Activated T-helper 1 cell treated with Interleukin-2 at 50 U/mL for 16 hours (primary cell): ENCODE results near the gene SMAD1.
"Not testable (repeated sequence)": the region's sequence is repeated elsewhere in the genome, so short reads cannot be mapped to it uniquely, and the experiment has no call there.

Experiments
- DNase-seq: peaks from one replicate; pipeline ENCODE4 v3.0.0-alpha.2; 2020; ENCODE audit warnings: low read depth

Gene SMAD1

DNA sequence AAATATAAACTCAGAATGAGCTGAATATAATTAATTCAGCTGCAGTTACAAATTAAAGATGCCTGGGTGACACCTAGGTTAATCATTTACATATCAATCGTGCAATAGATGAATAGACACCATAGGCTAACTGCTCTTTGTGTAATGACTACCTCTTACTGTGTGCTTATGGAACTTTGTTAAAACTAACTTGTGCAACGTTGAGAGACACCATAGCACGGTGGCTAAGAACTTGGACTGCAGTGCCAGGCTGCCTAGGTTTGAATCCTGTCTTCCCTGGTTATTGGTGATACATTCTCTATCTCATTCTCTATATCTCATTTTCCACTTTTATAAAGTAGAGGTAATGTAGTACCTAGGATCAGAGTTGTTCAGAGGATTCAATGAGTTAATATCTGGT, 46.9 kb downstream of the SMAD1 start:
- DNase-seq = no peak

DNA sequence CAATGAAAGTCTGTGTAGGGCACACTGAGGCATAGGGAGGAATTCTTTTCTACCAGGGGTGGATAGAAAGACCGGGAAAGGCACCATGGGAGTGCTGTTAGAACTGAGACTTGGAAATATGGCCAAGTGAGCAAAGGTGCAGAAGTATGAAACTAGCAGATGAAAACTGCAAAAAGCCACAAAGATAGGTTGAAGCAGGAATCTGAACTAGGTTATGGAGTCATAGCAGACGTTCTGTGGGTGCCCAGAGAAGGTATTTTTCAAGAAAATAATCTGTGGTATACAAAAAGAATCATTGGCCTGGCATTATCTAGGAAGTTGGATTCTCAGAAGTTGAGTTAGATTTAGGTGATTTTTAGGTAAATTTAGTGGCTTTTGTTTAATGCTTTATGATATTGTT, 48.5 kb downstream of the SMAD1 start:
- DNase-seq = no peak

DNA sequence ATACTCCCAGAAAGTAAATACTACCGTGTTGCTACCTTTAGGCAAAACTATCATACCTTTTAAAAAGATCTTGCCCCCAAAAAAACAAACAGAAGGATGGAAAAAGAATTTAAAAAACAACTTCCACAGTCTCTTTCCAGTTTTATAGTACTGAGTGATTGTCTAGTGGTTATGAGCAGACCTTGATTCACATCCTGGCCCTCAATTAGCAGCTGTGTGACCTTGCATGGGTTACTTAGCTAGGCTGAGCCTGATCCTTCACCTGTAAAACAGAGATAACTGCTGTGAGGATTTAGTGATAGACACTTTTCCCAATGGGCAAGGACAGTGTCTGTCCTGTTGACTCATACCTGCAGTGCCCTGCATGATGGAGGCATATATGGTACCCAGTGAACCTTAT, 49.0 kb downstream of the SMAD1 start:
- DNase-seq = no peak

DNA sequence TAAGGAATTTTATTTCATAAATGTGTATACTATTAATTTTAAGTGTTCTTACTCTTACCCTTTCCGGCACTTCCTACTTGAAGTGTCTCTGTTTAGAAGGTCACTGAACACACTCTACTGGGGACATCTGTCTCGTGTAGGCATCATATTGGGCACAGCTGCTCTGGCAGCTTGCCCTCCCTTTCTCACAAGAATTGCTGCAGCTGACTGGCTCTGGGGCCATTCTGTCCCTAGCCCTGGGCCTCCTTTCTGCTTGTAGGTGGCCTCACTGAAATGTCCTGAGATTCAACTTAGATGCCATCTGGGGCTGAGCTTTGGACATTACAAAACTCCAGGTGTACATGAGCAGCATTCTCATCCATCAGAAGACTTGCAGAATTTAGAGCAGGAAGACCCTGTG, 49.6 kb downstream of the SMAD1 start:
- no peak for DNase-seq

DNA sequence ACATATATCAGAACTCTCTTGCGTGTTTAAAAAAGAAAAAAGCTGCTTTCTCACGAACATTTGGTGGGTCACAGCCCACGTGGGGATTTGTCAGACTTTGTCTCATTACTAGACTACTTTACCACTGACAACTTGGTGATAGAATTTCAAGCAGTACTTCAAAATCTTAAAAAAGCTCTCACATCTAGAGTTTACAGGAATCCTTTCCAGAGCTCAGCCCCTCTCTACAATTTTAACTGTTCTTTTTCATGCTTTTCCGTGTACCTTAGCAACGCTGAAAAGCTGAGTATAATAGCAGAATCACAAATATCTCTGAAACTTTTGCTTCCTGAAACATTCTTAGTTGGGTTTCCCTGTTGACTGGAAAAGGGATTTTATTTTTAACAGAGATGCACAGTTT, 50.2 kb downstream of the SMAD1 start:
- DNase-seq = no peak

GRCh38 chr4:145533001-145533400, 51.3 kb downstream of the SMAD1 start:
- no peak for DNase-seq

DNA sequence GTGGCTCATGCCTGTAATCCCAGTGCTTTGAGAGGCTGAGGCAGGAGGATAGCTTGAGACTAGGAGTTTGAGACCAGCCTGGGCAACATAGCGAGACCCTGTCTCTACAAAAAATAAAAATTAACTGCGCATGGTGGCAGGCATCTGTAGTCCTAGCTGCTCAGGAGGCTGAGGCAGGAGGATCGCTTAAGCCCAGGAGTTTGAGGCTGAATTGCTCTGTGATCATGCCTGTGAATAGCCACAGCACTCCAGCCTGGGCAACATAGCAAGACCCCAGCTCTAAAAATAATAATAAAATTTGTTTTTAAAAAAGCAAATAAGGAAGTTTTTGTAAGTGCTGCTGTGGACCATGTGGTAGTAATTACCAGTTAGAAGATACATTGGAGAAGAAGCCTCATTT, 51.8 kb downstream of the SMAD1 start:
- DNase-seq = not testable (repeated sequence)

GRCh38 chr4:145533961-145534360, 52.3 kb downstream of the SMAD1 start:
- DNase-seq = no peak

GRCh38 chr4:145535202-145535601, 53.5 kb downstream of the SMAD1 start:
- no peak for DNase-seq

DNA sequence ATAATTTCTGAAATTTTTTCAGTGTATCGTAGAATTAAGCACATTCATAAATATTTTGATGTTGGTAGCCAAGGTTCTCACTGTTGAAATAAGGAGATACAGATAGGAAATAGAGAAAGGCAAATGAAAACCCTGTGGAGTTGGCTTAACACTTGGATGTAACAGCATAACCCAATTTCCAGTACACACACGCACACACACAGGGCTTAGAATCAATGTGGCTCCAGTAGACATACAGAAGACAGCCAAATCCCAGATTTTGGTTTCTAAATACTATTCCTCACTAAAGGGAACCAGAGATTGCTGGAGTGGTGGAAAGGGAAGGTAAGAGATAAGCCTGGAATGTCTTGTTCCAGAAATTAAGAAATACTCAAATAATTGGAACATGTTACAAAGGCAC, 54.4 kb downstream of the SMAD1 start:
- DNase-seq = no peak

DNA sequence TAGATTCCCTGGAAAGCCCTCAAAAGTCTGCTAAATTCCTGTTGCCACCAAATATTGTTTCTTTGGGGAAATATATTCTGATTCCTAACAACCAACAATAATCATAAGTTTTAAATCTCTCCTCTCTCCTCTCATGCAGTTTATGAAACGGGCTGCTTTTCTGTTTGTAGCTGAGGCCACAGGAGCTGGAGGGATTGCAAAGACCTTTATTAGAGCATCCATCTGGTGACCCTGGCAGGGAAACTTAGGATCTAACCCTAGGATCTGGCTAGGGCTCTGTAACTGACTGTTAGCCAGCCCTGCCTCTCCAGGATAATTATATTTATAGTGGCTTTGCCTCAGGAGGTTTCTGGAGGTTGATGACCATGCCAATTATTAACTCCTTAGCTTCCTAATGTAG, 56.9 kb downstream of the SMAD1 start:
- DNase-seq = no peak

DNA sequence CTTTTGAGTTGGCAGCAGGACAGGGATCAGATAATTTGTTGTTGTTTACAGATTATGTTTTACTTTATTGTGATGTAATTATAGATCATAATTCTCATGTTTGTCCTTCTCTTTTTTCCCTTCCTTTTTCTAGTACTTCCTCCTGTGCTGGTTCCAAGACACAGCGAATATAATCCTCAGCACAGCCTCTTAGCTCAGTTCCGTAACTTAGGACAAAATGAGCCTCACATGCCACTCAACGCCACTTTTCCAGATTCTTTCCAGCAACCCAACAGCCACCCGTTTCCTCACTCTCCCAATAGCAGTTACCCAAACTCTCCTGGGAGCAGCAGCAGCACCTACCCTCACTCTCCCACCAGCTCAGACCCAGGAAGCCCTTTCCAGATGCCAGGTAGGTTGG, 58.0 kb downstream of the SMAD1 start:
- no peak for DNase-seq

DNA sequence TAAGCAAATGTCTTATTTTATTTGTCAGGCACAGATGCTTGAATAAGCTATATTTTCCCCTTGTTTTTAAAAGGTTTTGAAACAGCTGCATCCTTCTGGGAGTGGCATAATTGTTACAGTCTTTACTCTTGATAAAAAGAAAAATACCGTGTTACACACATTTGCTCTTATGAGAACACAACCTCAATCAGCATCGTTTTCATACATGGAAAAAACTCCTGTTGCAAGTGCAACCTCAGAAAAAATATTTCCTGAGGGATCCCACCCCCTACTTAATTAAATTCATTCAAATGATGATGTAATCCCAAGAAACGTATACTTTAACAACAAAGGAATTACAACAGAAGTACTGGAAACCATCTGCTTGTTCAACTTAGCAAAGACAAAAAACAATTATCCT, 58.6 kb downstream of the SMAD1 start:
- DNase-seq = no peak

- DNase-seq = no peak
These were observed 59.7 kb downstream of the SMAD1 start for GRCh38 chr4:145541346-145541745.

DNA sequence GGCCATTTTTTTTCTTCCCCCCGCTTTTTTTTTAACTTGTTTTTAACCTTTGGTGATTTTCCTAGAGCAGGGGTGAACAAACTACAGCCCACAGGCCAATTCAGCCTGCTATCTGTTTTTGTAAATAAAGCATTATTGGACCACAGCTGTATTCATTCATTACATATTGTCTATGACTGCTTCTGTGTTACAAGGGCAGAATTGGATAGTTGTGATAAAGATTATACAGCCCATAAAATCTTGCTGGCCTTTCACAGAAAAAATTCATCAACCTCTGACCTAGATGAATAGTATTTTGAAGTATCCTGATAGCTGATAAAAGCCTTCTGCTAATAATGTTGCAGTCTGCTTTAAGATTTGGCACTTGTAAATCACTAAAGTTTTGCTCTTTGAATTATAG, 63.4 kb downstream of the SMAD1 start:
- no peak for DNase-seq

GRCh38 chr4:145545538-145546174, 64.0 kb downstream of the SMAD1 start:
- no peak for DNase-seq

GRCh38 chr4:145546175-145546915, 64.7 kb downstream of the SMAD1 start:
- no peak for DNase-seq

- no peak for DNase-seq
These were observed 70.0 kb downstream of the SMAD1 start for GRCh38 chr4:145551660-145552059.

DNA sequence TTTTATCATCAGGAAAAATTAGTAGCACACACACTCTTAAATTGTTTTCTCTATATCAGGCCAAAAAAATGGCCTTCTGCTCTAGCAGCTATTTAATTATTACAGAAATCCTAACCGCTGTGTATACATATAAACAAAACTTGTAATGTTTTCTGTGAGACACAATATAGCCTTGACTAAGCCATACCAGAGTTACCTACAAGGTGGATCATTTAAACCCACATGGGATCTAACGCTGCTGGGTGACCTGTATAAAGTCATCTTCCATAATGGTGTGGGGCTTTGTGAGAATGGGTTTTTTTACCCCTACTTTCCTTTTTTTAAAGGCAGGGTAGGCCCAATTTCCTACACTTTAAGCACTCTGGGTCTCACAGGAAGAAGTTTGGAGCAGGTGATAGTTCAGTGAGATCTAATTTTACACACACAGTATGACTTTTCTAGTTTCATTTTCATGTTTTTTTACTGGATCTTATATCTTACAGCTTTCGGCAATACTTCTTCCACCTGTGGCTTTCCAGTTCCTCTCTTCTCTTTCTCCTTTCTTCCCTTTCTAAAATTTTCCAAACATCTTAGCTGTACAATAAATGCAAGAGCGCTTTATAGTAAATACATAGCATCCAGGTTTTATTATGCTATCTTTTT, 70.6 kb downstream of the SMAD1 start:
- DNase-seq = no peak

DNA sequence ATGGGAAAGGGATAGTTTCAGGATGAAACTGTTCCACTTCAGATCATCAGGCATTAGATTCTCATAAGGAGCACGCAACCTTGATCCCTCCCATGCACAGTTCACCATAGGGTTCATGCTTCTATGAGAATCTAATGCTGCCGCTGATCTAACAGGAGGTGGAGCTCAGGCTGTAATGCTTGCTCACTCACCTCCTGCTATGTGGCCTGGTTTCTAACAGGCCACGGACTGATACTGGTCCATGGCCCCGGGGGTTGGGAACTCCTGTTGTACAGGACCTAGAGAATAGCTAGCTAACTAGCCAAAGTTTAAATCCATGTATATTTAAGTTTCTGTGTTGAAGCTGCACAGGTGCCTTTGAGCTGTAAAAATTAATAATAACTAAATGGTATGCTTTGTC, 71.7 kb downstream of the SMAD1 start:
- DNase-seq = no peak

DNA sequence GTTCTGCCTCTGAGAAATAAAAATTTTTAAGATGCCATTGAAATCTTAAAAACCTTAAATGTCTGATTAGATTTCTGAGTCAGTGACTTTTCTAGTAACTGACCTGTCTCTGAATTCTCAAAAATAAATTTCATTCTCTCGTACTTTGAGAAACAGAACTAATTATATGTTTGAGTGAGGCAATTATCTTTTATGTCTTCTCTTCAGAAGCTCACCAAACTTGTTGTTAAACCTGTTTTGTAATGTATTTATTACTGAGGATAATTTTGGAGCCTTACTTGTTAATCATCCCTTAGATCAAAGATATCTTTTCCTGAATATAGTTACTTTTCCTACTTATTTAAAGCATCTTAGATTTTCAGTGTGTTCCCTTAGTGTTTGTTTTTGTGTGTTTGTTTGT, 73.0 kb downstream of the SMAD1 start:
- DNase-seq = no peak

DNA sequence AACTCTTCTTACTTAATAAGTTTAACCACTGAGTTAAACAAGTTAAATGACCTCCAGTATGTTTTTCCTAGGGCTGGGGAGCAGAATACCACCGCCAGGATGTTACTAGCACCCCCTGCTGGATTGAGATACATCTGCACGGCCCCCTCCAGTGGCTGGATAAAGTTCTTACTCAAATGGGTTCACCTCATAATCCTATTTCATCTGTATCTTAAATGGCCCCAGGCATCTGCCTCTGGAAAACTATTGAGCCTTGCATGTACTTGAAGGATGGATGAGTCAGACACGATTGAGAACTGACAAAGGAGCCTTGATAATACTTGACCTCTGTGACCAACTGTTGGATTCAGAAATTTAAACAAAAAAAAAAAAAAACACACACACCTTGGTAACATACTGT, 76.1 kb downstream of the SMAD1 start:
- DNase-seq = no peak

GRCh38 chr4:145563293-145563985, 81.8 kb downstream of the SMAD1 start:
- no peak for DNase-seq
